Activated CD8-positive, alpha-beta memory T cell treated with anti-CD3 and anti-CD28 coated beads for 36 hours (primary cell): ENCODE measurements around the gene ZFR. TPM values are rescaled to one million over a fixed set of nuclear protein-coding genes. Genes with fewer than 3 reads are reported as not detected.
"Not testable (repeated sequence)": the region's sequence is repeated elsewhere in the genome, so short reads cannot be mapped to it uniquely, and the experiment has no call there.

Source experiments
- CTCF ChIA-PET: fragments of 350-600 bp; sonication (Branson Sonifier 250); formaldehyde crosslinking; loops from one replicate; lab custom pipeline; 2021; ENCODE audit warnings: antibody characterized with exemption; lab: Charles Lee
- POLR2A ChIA-PET: fragments of 350-600 bp; sonication (Branson Sonifier 250); formaldehyde crosslinking; loops from one replicate; lab custom pipeline; 2021; ENCODE audit warnings: antibody characterized with exemption; lab: Charles Lee
- total RNA-seq, 2 experiments: library from RNA; stranded (reverse); gene quantifications; one replicate each; pipeline ENCODE4 v1.2.3, GENCODE V29; 2021

Gene ZFR
- total RNA-seq, 2 experiments from 2014 or later = 75.9 to 77.4 TPM

GRCh38 chr5:32383586-32383985 is 61.0 kb downstream of the ZFR start:
- POLR2A ChIA-PET = no interaction called here
- CTCF ChIA-PET = no interaction called here

- ChIA-PET POLR2A (no interaction called here), CTCF (no interaction called here)
Observed at GRCh38 chr5:32383065-32383464, 61.5 kb downstream of the ZFR start.

- CTCF ChIA-PET = no interaction called here
Observed at GRCh38 chr5:32379421-32379820, 65.1 kb downstream of the ZFR start.

DNA sequence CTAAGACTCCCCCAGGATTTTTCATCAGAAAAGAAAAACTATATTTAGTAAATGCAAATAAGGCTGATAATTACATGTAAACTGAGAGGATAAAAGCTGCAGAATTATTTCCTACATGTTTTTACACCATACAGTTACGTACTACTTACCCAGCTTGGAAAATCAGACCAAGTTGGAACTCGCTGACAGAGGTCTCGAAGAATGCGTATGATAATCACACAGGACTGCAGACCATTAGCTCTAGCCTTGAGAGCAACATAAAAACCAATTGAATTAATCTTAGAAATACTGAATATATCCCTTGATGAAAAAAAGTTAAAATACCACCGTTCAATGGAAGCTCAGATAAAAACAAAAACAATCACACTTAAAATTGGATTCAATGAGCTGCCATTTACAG is 65.6 kb downstream of the ZFR start:
- ChIA-PET CTCF (no interaction called here), POLR2A (no interaction called here)

More at GRCh38 chr5:32379421-32379820, 65.1 kb downstream of the ZFR start:
- POLR2A ChIA-PET = no interaction called here

DNA sequence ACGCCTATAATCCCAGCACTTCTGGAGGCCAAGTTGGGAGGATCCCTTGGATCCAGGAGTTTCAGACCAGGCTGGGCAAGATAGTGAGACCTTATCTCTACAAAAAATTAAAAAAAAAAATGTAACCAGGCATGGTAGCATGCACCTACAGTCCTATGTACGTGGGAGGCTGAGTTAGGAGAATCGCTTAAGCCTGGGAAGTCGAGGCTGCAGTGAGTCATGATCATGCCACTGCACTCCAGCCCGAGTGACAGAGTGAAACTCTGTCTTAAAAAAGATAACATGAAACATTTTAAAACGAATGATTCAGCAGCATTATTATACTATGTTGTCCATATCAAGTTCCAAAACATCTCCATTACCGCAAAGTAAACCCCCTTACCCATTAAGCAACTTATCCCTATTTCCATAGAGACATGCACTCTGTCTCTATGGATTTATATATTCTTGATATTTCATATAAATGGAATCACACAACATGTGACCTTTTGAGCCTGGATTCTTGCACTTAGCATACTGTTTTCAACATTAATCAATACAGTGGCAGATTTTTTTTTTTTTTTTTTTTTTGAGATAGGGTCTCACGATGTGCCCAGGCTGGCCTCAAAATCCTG is 74.9 kb downstream of the ZFR start:
- CTCF ChIA-PET = no interaction called here

DNA sequence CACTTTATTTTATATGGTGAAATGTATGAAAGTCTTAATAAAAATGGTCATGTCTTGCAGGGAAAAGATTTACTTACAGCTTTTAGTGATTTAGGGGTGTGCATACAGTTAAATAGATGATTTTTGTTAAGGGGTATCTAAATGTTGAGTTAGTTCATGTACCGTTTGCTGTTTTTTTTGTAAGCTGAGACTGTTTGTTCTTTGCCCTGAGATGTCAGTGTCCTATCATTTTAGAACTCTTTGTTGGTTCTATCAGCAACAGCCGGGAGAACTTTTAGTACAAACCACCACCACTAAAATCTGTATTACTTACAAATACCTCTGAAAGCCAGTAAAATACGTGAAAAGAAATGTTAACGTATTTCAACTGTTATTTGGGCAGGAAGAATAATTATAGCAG is 75.5 kb downstream of the ZFR start:
- ChIA-PET POLR2A (no interaction called here), CTCF (no interaction called here)

More for the DNA sequence above, 74.9 kb downstream of the ZFR start:
- POLR2A ChIA-PET = no interaction called here

DNA sequence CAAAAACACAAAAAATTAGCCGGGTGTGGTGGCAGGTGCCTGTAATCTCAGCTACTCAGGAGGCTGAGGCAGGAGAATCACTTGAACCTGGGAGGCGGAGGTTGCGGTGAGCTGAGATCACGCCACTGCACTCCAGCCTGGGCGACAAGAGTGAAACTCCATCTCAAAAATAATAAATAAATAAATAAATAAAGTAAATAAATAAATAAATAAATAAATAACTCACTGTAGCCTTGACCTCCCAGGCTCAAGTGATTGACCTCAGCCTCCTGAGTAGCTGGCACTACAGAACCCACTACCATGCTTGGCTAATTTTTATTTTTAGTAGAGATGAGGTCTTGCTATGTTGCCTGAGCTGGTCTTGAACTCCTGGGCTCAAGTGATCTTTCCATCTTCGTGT is 77.3 kb downstream of the ZFR start:
- POLR2A ChIA-PET = not testable (repeated sequence)

GRCh38 chr5:32365623-32366022 is 78.9 kb downstream of the ZFR start:
- ChIA-PET CTCF (interaction anchor here (1.7 kb wide), 1 partner anchor 23 kb away, joined by 3 read pairs; no protein-coding TSS in a partner anchor), POLR2A (no interaction called here)

More for the DNA sequence above, 77.3 kb downstream of the ZFR start:
- CTCF ChIA-PET = not testable (repeated sequence)

DNA sequence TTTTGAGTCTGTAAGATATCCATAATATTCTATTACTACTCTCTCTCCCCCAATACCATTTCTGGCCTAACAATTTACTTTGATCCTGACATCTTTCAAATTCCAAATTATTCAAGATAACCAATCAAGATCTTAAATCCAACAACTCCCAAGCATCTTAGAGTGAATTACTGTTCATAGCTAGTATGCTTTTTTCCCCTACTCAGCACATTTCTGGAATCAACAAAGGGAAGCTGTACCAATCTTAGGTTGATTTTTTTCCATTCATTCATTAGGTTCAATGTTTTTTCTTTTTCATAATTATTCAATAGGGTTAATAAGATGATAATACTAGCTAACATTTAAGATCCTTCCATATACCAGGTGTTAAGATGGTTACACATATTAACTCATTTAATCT is 81.5 kb downstream of the ZFR start:
- CTCF ChIA-PET = no interaction called here

DNA sequence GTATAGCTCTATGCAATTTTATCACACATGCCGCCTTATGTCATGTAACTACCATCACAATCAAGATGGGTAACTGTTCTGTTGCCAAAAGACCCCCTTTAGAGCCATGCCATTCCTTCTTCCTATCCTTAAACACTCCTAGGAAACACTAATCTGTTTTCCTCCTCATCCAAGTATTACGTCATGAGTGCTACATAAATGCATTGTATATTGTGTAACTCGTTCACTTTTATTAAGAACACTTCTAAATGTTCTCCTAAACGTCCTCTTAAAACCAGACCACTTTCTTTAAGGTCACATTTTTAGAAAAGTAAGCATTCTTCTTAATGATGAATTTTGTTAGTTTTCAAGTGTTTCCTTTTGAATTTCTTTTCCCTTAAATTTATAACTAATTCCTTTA is 82.0 kb downstream of the ZFR start:
- ChIA-PET CTCF (no interaction called here), POLR2A (no interaction called here)

More for the DNA sequence above, 81.5 kb downstream of the ZFR start:
- POLR2A ChIA-PET = no interaction called here

GRCh38 chr5:32360906-32361305 is 83.6 kb downstream of the ZFR start:
- POLR2A ChIA-PET = no interaction called here

DNA sequence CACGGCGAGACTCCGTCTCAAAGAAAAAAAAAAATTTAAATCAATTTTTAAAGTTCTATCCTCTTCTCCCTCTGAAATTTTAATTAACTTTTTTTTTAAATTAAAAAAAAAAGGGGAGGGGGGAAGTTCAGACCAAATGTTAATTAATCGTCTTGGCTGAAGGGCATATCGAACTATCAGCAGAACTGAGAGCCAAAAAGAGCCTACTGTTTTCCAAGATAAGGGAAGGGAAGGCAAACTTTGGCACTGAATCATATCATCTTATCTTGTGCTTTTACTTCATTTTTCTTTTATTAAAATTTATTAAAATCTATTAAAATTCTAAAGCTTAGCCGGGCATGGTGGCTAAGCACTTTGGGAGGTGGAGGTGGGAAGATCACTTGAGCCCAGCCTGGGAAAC is 85.9 kb downstream of the ZFR start:
- ChIA-PET CTCF (no interaction called here), POLR2A (no interaction called here)

More at GRCh38 chr5:32360906-32361305, 83.6 kb downstream of the ZFR start:
- CTCF ChIA-PET = no interaction called here

DNA sequence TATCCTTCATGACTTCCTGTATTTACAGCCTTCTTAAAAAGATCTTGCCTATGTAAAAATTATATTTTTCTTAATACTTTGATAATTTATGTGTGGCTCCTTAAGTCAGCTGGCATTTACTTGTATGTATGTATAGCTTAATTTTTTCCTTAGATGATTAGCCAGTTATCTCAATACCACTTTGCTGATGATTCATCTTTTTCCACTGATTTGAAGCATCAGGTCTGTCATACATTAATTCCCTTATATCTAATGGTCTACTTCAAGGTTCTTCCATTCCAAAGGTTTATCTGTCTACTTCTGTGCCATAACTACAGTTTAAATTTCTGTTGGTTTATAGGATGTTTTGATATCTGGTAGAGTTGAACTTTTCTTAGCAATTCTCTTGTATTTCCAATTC is 86.9 kb downstream of the ZFR start:
- POLR2A ChIA-PET = no interaction called here
- CTCF ChIA-PET = no interaction called here

GRCh38 chr5:32355686-32356085 is 88.9 kb downstream of the ZFR start:
- POLR2A ChIA-PET = no interaction called here
- CTCF ChIA-PET = no interaction called here

DNA sequence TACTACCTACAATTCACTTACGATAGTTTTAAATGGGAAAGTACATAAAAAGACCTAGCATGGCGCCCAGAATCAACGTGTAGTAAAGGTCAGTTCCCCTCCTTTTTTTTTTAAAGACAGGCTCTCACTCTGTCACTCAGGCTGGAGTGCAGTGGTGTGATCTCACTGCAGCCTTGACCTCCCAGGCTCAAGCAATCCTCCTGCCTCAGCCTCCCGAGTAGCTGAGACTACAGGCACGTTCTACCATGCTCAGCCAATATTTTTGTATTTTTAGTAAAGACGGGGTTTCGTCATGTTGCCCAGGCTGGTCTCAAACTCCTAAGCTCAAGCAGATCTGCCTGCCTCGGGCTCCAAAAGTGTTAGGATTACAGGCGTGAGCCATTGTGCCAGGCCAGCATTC is 91.1 kb downstream of the ZFR start:
- ChIA-PET POLR2A (no interaction called here), CTCF (no interaction called here)

- POLR2A ChIA-PET = no interaction called here
- CTCF ChIA-PET = interaction anchor here (1.1 kb wide), 1 partner anchor 260 kb away, joined by 3 read pairs; no protein-coding TSS in a partner anchor
Observed at GRCh38 chr5:32352685-32353084, 91.9 kb downstream of the ZFR start.

DNA sequence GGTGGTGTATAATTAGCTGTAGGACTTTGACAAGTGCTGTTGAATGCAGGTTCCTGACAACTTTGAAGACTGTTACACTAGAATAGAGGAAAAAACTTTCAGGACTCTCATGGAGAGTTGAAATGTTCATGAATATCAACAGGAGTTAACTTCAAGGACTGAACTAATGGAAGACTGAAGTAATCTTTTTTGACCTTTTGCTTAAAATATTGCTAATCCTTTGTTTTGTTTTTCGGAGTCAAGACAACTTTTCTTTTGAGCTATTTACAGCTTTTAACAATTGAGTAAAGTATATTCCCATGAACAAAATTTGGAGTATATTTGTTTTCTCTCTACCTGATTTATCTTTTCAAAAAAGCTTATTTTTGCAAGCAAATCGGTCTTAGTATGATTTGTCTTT is 97.7 kb downstream of the ZFR start:
- POLR2A ChIA-PET = no interaction called here
- CTCF ChIA-PET = interaction anchor here (1.4 kb wide), 1 partner anchor 115 kb away, joined by 3 read pairs; no protein-coding TSS in a partner anchor

GRCh38 chr5:32343058-32343672 is 101.4 kb downstream of the ZFR start:
- POLR2A ChIA-PET = no interaction called here
- CTCF ChIA-PET = interaction anchor here (2.0 kb wide), 1 partner anchor 14 kb away, joined by 4 read pairs; no protein-coding TSS in a partner anchor

DNA sequence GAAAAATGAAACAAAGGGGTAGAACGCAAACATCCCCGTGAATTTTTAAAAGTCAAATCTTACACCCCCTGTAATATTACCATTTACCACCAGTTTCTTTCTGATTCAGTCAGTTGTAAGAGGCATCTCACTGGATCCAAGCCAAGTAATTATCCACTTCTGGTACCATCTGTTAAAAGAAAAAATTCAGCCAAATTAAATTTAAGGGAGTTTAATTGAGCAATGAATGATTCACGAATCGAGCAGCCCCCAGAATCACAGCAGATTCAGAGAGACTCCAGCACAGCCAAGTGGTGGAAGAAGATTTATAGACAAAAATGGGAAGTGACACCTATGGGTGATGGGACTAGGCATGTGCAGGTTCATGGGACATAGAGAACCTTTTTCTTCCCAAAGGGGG is 101.9 kb downstream of the ZFR start:
- ChIA-PET POLR2A (no interaction called here), CTCF (interaction anchor here (2.0 kb wide), 1 partner anchor 13 kb away, joined by 4 read pairs; no protein-coding TSS in a partner anchor)

GRCh38 chr5:32339878-32340277 is 104.7 kb downstream of the ZFR start:
- ChIA-PET POLR2A (no interaction called here), CTCF (no interaction called here)

- ChIA-PET CTCF (no interaction called here), POLR2A (no interaction called here)
Observed at GRCh38 chr5:32339198-32339597, 105.3 kb downstream of the ZFR start.
